OCI-LY3 (cell line): ENCODE measurements around the gene BTNL8.
A peak's percentile ranks its signal among the peaks of the same experiment; 100 is the strongest.

Experiments used
- H2AFZ ChIP-seq: fragments of 200-600, 300-600 bp; shearing (Covaris generic); 2 replicates; pipeline ENCODE4 v1.6.0; 2014; ENCODE audit warnings: antibody characterized with exemption, low read depth, low read length
- H3K27ac ChIP-seq: fragments of 200-600, 300-600 bp; sonication (generic); 2 replicates; pipeline ENCODE4 v1.5.1; 2014; ENCODE audit warnings: mild to moderate bottlenecking, low read length, moderate library complexity, mixed read lengths
- H3K27me3 ChIP-seq: fragments of 200-600, 300-600 bp; sonication (generic); 2 replicates; pipeline ENCODE4 v1.6.1; 2014; ENCODE audit warnings: low read depth, low read length, mixed read lengths
- H3K36me3 ChIP-seq: fragments of 200-600, 300-600 bp; sonication (generic); replicated peaks from 2 replicates; pipeline ENCODE3; 2014; ENCODE audit warnings: low read depth, low read length, mixed read lengths
- H3K4me1 ChIP-seq: fragments of 300-600, 200-600 bp; sonication (generic); 2 replicates; pipeline ENCODE4 v1.6.1; 2014; ENCODE audit warnings: low read length, mixed read lengths
- H3K4me2 ChIP-seq: fragments of 200-600, 300-600 bp; sonication (generic); 2 replicates; pipeline ENCODE4 v1.6.1; 2014; ENCODE audit warnings: low read length, mixed read lengths
- H3K4me3 ChIP-seq: fragments of 300-600, 200-600 bp; sonication (generic); 2 replicates; pipeline ENCODE4 v1.5.1; 2014; ENCODE audit warnings: antibody characterized with exemption, mild to moderate bottlenecking, low read length, moderate library complexity
- H3K79me2 ChIP-seq: fragments of 300-600, 200-600 bp; shearing (Covaris generic); 2 replicates; pipeline ENCODE4 v1.6.1; 2014; ENCODE audit warnings: mild to moderate bottlenecking, low read length, mixed read lengths
- H3K9ac ChIP-seq: fragments of 300-600, 200-600 bp; shearing (Covaris generic); 2 replicates; pipeline ENCODE4 v1.6.0; 2014; ENCODE audit warnings: mild to moderate bottlenecking, low read length, moderate library complexity
- H3K9me3 ChIP-seq: fragments of 200-600, 300-600 bp; shearing (Covaris generic); 2 replicates; pipeline ENCODE4 v1.6.1; 2014; ENCODE audit warnings: low read length, mixed read lengths; ENCODE audit not compliant: insufficient read depth
- H4K20me1 ChIP-seq: fragments of 200-600, 300-600 bp; sonication (generic); 2 replicates; pipeline ENCODE4 v1.6.1; 2016; ENCODE audit warnings: low read length, mixed read lengths; ENCODE audit not compliant: insufficient read depth
- EZH2phosphoT487 ChIP-seq: fragments of 200-600 bp; shearing (Covaris generic); IDR thresholded peaks from 2 replicates; pipeline ENCODE4 v1.6.1; 2018; ENCODE audit warnings: antibody characterized with exemption, mixed run types, low read depth
- TF ChIP-seq, protein P1 (sequence below): fragments of 200-600, 300-600 bp; sonication (generic); IDR thresholded peaks from 2 replicates; pipeline ENCODE4 v1.5.1; 2014; ENCODE audit warnings: antibody characterized with exemption, low read length, low read depth

The BTNL8 gene

DNA sequence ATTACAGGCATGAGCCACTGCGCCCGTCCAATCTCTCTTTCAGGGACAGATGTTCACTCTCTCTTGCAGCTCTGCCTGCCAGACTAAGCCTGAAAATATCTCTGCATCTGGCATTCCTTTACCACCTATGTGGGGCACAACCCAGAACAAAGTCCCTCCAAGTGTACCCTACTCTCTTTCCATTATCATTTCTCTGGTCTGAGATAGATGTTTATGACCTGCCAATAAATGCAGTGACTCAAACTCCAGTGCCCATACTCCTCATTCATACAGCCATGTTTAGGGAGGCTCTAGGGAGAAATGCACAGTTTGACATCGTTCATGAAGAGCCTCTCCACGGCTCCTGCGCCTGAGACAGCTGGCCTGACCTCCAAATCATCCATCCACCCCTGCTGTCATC lies 89.6 kb downstream of the BTNL8 start, which contains the start of gene BTNL3:
Gene BTNL3 (plus strand): TSS at position 255 of the 400 bp plus-strand sequence. CDS start 183 bp downstream, outside the sequence.
- TF ChIP-seq EZH2phosphoT487 = no peak
- TF ChIP-seq, protein P1, sequence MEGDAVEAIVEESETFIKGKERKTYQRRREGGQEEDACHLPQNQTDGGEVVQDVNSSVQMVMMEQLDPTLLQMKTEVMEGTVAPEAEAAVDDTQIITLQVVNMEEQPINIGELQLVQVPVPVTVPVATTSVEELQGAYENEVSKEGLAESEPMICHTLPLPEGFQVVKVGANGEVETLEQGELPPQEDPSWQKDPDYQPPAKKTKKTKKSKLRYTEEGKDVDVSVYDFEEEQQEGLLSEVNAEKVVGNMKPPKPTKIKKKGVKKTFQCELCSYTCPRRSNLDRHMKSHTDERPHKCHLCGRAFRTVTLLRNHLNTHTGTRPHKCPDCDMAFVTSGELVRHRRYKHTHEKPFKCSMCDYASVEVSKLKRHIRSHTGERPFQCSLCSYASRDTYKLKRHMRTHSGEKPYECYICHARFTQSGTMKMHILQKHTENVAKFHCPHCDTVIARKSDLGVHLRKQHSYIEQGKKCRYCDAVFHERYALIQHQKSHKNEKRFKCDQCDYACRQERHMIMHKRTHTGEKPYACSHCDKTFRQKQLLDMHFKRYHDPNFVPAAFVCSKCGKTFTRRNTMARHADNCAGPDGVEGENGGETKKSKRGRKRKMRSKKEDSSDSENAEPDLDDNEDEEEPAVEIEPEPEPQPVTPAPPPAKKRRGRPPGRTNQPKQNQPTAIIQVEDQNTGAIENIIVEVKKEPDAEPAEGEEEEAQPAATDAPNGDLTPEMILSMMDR = no peak
- H3K27ac ChIP-seq = no peak within 1 kb of the TSS
- no peak within 1 kb of the TSS for H3K9ac ChIP-seq

GRCh38 chr5:180990086-180990881 lies 91.3 kb downstream of the BTNL8 start:
- Histone ChIP-seq H3K27ac (no peak overlapping the region), H3K9ac (no peak overlapping the region), H3K4me2 (peak overlapping the region; percentile 34), H3K9me3 (no peaks in the 10 kb centered on the region), H3K36me3 (no peaks in the 10 kb centered on the region), H3K4me1 (no peaks in the 10 kb centered on the region), H4K20me1 (no peaks in the 10 kb centered on the region), H3K79me2 (no peaks in the 10 kb centered on the region), H3K4me3 (peak overlapping the region; percentile 45; the same call in 1 of the 2 replicates), H2AFZ (no peak overlapping the region), H3K27me3 (no peaks in the 10 kb centered on the region)
- no peak for TF ChIP-seq EZH2phosphoT487
- TF ChIP-seq, protein P1 = no peak

More for the DNA sequence above, 89.6 kb downstream of the BTNL8 start, which contains the start of gene BTNL3:
- H3K27me3 ChIP-seq = no peaks in the 10 kb centered on the region
- H3K79me2 ChIP-seq = no peaks in the 10 kb centered on the region
- H3K4me1 ChIP-seq = no peaks in the 10 kb centered on the region
- H2AFZ ChIP-seq = no peak within 1 kb of the TSS
- H3K9me3 ChIP-seq = no peaks in the 10 kb centered on the region
- no peaks in the 10 kb centered on the region for H3K36me3 ChIP-seq
- H3K4me2 ChIP-seq = no peak within 1 kb of the TSS
- no peak within 1 kb of the TSS for H3K4me3 ChIP-seq
- H4K20me1 ChIP-seq = no peaks in the 10 kb centered on the region

- Histone ChIP-seq H3K79me2 (no peaks in the 10 kb centered on the region), H3K27me3 (no peaks in the 10 kb centered on the region), H3K27ac (no peak overlapping the region), H3K4me1 (no peaks in the 10 kb centered on the region), H3K36me3 (no peaks in the 10 kb centered on the region), H4K20me1 (no peaks in the 10 kb centered on the region), H2AFZ (no peak overlapping the region), H3K4me2 (no peak overlapping the region), H3K9ac (no peak overlapping the region), H3K9me3 (no peaks in the 10 kb centered on the region), H3K4me3 (no peak overlapping the region)
- TF ChIP-seq, protein P1 = no peak
- no peak for TF ChIP-seq EZH2phosphoT487
Measured at GRCh38 chr5:180990882-180991242, 91.9 kb downstream of the BTNL8 start.
